GM12892 (cell line): ENCODE results near the gene KAZN.

Experiments
- POLR2A ChIP-seq: IDR thresholded peaks from 2 replicates; pipeline ENCODE4 v1.6.1; 2011; ENCODE audit warnings: low read depth, low read length, control low read depth
- POLR2AphosphoS5 ChIP-seq: IDR thresholded peaks from 2 replicates; pipeline ENCODE4 v1.6.1; 2011; ENCODE audit warnings: low read depth, low read length, control low read depth
- TAF1 ChIP-seq: IDR thresholded peaks from 2 replicates; pipeline ENCODE4 v1.6.1; 2011; ENCODE audit warnings: low read depth, mild to moderate bottlenecking, control low read depth, low read length, borderline replicate concordance

DNA sequence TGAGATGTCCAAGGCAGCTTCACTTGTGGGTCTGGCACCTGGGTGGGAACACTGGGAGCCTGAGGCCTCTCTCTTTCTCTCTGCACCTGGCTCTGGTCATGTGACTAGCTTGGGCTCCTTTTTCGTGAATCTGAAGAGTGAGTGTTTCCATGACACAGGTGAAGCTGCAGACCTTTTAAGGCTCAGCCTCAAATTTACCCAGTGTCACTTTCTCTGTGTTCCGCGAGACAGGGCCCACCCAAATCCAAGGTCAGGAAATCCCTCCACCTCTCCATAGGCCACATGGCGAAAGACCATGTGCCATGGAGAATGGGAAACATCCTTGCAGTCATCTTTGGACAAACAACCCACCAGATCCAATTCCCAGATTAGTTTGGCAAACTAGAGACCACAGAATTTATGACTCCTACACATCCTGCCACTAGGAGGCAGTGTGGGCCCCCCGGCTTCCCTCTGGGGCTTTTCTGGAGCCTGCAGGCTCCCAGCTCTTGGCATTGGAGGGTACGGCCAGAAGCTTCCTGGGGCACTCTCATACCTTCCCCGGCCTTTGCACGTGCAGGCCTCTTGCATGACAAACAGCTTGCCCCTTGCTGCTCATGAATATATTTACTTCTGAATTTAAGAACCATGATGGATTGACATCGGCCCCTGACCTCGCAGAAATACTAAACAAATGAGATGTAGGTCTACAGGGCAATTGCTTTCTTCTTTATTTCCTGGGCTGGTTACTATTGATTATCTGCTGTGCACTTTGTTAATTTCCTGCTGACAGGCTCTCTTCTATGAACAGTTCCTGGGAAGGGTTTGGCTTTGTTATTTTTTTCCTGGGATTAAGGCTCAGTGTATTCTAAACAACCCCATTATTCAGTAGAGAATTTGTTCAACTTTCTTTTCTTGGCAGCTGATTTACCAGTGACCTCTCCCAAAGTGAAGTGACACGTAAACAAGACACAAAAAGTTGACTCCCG lies 180.7 kb downstream of the KAZN start:
- no peak for TF ChIP-seq POLR2A
- TF ChIP-seq POLR2AphosphoS5: no peak
- TF ChIP-seq TAF1: no peak
